RPMI8226 (cell line): ENCODE data around the gene TASP1.

Experiments used
- DNase-seq: peaks from one replicate; pipeline ENCODE4 v3.0.0-alpha.2; 2015

TASP1 gene

DNA sequence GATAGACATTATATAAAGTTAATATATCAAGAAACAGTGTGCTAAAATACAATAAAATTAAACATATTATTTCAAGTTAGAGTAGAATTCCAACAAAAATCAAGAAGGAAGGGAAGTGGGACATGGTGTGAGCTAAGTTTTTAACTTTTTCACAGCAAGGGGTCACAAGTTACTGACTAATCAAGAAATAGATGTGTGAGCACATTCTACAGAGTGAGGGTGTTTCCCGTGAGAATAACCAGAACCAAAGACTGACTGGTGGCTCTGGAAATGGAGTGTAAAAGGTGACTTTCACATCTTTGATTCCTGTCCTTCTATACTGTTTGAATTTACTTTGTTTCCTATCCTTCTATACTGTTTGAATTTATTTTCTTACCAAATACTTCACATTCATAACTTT is 206.6 kb downstream of the TASP1 start:
- DNase-seq, result no peak

DNA sequence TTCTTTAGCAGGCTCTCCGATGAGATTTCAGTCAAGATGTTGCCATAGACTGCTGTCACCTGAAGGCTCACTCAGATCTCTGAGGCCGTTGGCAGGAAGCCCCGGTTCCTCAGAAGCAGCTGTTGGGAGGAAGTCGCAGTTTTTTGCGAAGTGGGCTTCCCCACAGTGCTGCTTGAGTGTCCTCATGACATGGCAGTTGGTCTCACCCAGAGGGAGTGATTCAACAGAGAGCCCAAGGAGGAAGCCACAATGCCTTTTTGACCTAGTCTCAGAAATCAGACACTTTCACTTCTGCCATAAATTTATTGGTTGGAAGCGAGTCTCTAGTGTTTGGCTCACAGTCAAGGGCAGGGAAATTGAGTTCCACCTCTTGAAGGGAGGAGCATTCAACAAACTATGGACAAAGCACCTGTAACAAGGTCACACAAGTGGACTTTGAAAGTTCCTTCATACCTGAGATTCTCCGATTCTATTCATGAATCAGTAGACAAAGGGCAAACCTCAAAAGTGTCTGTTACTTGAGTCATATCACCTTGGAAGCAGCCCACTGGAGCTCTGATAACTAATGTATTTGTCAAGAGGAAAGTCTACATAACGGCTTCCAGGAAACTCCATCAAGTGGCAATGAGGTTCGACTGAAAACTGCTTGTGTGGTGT is 208.3 kb downstream of the TASP1 start:
- DNase-seq, result no peak

- no peak for DNase-seq
These were observed 210.0 kb downstream of the TASP1 start for GRCh38 chr20:13428684-13429083.

- DNase-seq, result no peak
These were observed 211.9 kb downstream of the TASP1 start for GRCh38 chr20:13426870-13427269.

DNA sequence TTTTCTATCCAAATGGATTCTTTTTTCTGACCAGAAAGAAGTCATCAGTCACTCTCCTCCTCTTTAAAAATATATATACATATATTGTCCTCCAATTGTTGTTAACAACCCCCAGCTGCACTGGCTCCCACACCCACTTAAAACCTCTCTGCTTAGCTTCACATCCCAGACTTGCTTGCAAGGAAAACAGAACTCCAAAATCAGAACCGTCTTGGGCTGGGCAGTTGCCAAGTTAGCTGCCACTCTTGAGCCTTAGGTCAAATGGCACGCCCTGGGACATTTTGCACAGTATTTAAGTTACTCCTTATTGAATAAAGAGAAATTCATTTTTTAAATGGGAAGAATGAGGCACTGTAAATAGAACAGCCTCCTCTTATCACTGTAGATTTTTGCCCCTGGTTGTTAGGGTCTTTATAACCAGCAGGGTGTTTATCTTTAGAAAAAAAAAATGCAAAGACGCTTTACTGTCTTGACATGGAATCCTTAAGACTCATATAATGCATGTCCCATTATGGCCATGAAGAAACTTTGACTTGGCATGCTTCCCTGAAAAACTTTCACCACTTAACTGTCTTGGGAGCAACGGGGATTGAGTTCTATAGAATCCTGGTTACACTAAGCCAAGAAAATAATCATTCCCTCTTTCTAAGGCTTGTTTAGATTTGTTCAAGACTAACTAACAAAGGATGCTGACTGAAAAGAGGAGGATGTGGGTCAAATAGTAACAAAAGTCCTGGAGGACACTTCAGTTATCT is 213.2 kb downstream of the TASP1 start:
- no peak for DNase-seq

DNA sequence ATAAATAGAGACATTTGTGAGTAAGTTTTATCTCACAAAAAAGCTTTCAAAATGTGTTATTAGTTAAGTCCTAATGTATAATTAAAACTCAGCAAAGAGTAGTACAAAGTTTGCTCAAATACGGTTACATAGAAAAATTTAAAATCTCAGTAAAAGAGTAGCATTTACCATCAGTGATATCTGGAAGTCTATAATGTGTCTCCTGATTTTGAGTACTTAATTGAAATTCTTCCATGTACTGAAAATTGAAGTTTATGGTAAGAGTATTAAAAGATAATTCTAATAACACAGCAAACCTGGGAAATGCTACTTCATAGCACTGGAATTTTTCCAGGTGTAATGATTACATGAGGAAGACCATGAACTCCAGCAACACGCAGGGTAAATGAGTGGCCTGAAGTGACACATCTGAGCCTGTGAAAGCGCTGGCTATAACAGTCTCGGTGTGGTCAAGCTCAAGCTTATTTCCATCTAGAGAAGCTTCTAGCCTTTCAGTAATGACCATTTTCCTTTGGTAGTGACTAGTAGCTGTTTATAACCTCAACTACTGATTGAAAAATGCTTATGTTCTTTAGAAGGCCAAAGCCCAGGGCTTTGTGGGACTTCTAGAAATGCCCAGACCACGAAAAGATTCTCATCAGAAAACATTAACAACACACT is 214.4 kb downstream of the TASP1 start:
- DNase-seq, result no peak

- no peak for DNase-seq
These were observed 215.1 kb downstream of the TASP1 start for GRCh38 chr20:13423472-13424173.

DNA sequence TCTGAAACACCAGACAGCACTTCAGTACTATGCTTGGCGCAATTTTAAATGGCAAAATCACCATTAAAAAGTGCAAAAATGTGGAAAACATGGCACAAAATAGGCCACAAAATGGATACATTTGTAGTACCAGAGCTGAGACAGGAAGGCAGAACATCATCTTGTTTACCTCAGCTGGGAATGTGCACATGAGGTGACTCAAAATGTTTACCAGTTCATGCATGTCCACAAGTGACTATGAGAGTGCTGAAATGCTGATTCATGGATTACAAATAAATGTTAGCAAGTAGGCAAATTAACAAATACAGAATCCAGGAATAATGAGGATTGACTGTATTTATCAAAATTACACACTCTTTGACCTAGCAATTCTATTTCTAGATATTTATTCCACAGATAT is 216.1 kb downstream of the TASP1 start:
- DNase-seq, result no peak

GRCh38 chr20:13420625-13421024 is 218.1 kb downstream of the TASP1 start:
- no peak for DNase-seq

- DNase-seq, result no peak
These were observed 219.3 kb downstream of the TASP1 start for GRCh38 chr20:13419477-13419876.

DNA sequence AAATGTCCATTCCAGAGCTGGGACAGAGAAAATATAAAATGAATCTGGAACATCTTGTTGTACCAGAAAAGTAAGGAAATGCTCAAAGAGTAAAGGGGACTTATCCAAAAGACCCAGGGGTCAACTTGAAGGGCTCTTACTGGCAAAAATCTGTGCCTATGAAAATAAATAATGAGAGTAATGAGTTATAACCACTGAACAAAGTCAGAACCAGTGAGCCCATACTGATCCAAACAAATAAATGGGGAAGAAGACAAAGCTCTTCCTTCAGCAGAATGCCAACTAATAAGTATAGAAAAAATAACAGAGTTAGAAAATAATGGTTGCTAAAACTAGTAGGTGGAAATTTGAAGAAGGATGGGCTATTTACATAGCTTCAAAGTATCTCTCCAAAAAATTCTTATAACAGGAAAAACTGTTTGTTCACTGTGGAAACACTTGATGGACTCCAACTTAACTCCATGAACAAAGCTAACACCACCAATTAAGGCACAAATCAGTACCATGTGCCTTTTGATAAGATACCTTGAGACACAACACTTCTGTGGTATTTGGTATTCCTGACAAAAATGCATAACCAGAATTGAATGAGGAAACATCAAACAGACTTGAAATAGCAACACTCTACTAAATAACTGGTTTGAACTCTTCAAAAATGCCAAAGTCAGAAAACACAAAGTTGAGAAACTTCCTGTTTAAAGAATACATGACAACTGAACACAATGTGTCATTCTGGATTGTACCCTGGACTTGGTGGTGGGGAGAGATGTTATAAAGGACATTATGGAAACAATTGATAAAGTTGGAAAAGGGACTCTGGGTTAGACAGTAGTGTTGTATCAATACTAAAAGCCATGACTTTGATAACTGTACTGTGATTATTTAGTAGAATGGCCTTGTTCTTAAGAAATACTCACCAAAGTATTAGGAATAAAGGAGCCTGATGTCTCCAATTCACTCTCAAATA is 220.2 kb downstream of the TASP1 start:
- no peak for DNase-seq

- no peak for DNase-seq
These were observed 222.2 kb downstream of the TASP1 start for GRCh38 chr20:13416531-13416930.

DNA sequence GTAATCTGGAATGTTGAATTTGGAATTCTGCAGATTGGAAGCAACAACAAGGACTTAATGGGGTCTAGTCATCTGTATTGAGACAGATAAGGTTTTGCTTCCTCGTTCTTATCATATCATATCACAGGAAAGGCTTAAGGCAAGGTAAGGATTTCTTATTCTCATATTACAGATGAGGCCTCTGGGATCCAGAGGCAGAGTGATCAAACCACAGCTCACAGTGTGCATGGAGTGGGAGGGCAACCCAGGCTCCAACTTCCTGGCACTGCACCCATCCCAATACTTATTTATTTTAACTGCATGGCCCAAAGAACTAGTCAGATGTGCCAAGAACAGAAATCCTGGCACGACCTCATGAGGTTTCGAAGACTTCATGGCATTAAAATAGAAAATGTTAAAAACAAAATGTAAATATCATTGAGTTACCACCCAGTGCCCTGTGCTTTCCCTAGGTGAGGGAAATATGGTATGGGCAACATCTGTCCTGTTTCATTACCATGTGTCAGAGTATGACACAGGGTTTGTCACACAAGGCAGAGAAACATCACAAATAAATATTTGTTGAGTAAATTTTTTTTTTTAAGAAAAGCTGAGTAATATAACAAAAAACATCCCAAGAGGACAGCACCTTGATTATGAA is 225.8 kb downstream of the TASP1 start:
- DNase-seq, result no peak

- DNase-seq, result no peak
These were observed 234.4 kb downstream of the TASP1 start for GRCh38 chr20:13404293-13404692.

DNA sequence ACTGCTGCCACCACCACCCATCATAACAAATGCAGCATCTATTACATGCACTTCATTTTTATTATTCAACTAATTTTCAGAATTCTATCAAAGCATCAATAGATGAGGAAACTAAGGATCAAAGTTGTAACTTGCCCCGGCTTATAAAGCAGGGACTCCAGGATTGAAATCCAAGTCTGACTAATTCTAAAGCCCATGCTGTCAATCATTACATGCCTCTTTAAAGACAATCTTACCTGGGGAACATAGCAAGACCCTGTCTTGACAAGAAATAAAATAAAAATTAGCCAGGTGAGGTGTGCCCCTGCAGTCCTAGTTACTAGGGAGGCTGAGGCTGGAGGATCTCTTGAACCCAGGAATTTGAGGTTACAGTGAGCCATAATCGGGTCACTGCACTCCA is 235.3 kb downstream of the TASP1 start:
- DNase-seq, result no peak

GRCh38 chr20:13402986-13403385 is 235.7 kb downstream of the TASP1 start:
- DNase-seq, result no peak

DNA sequence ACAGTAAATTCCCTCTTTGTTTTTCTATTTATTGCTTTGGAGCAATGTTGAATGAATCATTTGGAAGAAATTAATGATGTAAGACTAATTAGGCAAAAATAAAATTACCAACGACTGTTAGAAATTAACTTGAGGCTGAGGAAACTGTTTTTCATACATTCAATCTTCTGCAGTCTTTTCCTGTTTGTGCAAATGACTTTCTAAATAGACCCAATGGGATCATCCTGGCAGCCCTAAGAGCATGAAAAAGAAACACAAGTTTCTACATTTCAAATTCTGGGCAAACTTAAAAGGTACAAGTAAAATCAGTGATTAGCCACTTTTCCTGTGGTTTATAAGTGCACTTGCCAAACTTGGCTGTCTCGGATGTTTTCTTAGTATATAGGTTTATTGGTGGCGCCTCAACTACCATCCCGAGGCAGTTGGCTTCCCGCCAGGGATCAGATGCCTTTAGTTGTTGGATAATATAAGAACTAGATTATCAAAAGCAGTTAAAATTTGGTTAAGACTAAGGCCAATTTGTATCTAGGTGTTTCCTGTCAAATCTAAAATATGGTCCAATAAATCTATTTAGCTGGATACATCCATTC is 236.5 kb downstream of the TASP1 start:
- no peak for DNase-seq

GRCh38 chr20:13401596-13401995 is 237.1 kb downstream of the TASP1 start:
- no peak for DNase-seq

- no peak for DNase-seq
These were observed 238.3 kb downstream of the TASP1 start for GRCh38 chr20:13400453-13400852.

- no peak for DNase-seq
These were observed 241.4 kb downstream of the TASP1 start for GRCh38 chr20:13397300-13397724.

GRCh38 chr20:13396826-13397225 is 241.9 kb downstream of the TASP1 start:
- no peak for DNase-seq
